GM19023 (cell line): ENCODE results near the gene SUSD2.
A peak's percentile ranks its signal among the peaks of the same experiment; 100 is the strongest.

Experiments used
- ATAC-seq: cut with Tn5 transposase; IDR thresholded peaks from one replicate; pipeline ENCODE4 v1.9.1; 2021; ENCODE audit warnings: mild to moderate bottlenecking, moderate library complexity; ENCODE audit not compliant: unreplicated experiment

Gene SUSD2

GRCh38 chr22:24148266-24149197, 32.8 kb upstream of the SUSD2 start:
- ATAC-seq, result no peak

DNA sequence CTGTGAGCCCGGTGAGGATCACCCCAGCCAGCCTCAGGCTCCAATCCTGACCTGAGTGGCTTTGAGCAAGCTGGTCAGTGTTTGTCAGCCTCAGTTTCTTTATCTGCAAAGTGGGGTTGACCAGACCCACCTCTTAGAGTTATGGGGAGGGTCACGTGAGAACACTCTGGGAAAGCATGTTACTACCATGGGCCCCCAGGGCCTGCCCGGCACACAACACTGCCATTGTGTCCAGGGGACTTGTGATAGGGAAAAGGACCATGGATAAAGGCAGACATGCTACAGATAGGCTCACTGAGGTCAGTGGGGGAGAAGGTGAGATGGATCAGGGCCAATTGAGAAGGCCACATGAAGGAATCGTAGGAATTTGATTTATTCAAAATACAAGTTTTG, 32.1 kb upstream of the SUSD2 start:
- no peak for ATAC-seq

GRCh38 chr22:24153353-24153752, 27.9 kb upstream of the SUSD2 start:
- no peak for ATAC-seq

DNA sequence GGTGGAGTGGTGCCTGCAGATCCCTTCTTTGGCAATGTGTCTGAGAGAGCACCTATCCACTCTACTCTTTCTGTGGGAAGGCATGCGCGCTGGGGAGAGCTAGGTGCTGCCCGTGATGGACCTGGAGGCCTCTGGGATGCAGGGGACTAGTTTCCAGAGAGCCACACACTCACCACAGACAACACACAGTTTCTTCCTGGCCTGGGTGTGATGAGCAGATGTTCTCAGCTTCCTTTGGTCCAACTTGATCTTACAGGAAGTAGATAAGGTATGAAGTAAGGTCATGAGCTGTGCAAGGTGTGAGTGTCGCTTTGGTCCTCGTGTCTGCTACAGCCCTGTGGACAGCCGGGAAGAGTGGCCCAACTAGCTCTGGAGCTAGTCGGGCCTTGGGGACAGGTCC, 27.3 kb upstream of the SUSD2 start:
- ATAC-seq, result no peak

GRCh38 chr22:24154826-24155225, 26.5 kb upstream of the SUSD2 start:
- no peak for ATAC-seq

DNA sequence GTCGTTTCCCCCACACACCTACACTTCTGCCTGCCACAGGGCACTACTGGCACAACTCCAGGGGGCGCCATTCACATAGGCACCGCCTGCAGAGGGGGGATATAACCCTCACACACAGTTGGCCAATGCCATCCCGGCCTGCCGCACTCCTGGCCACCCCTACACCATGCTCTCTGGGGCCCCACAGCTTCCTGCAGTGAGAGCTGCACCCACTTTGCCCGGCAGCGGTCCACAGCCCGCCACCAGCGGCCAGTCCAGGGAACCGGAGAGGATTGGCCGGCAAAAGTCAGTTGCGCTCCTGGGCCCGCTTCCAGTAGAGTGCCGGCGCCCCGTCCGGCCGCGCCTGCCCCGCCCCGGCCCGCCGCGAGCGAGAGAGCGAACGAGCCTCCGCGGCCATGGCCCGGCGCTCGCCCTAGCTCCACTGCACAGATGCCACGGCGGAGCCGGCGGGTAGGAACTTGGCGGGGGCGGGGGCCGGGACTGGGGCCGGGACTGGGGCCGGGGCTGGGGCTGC, 25.6 kb upstream of the SUSD2 start:
- ATAC-seq, result peak; percentile 27

GRCh38 chr22:24156141-24156912, 25.0 kb upstream of the SUSD2 start:
- peak; percentile 41 for ATAC-seq

- ATAC-seq, result peak; percentile 76
Observed at GRCh38 chr22:24156913-24157821, 24.1 kb upstream of the SUSD2 start.

- no peak for ATAC-seq
Observed at GRCh38 chr22:24157822-24158135, 23.5 kb upstream of the SUSD2 start.

GRCh38 chr22:24159650-24160049, 21.6 kb upstream of the SUSD2 start:
- ATAC-seq, result no peak

DNA sequence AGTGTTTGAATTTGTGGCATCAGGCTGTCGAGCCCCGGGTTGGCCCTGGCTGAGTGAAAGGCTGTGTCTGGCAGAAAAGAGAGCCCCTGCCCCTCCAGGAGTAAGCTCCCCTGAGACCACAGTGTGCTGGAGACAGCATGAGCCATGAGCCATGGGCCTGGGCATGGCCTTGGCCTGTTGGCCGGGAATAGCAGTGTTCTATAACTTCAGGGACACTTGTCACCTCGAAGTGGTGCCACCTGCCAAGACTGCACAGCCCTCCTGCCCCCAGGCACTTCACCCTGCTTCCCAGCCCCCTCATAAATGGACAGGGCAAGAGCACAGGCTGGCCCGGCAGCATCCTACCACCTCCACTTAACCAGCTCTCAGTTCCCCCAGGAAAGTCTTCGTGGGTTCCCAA, 20.7 kb upstream of the SUSD2 start:
- no peak for ATAC-seq

DNA sequence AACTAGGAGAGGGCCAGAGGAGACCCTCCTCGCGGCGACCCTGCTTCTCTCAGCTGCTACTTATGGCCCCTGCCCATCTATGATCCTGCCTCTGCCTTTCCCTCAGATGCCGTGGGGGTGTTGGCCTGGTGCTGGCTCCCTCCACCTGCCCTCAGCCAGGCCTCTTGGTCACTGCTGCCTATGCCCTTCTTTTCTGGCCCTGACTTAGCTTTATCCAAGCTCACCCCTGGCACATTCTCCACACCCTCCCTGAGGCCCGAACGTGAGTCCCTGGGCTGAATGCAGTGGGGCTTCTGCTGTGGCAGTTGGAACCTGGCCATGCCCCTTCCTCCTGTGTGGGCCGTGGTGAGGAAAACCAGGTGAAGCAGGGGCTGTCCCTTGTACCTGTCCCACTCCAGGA, 19.8 kb upstream of the SUSD2 start:
- no peak for ATAC-seq

GRCh38 chr22:24161909-24162308, 19.4 kb upstream of the SUSD2 start:
- ATAC-seq, result no peak

DNA sequence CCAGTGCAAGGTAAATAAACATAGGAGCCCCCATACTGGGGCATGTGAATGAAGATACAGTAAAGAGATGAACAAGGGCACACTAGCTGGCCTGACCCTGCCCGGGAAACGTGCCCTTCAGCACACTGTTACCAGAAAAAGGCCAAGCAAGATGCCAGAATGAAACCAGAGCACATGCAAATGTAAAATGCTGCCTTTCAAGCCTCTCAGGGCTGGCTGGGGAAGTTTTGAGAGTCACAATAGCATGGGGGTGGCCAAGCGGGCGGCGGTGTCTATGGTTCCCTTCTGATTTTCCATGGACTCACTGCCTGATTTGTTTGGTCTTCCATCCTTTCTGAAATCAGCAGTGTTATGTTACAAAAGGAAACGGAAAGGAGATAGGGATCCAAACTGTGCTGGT, 18.9 kb upstream of the SUSD2 start:
- ATAC-seq, result no peak

DNA sequence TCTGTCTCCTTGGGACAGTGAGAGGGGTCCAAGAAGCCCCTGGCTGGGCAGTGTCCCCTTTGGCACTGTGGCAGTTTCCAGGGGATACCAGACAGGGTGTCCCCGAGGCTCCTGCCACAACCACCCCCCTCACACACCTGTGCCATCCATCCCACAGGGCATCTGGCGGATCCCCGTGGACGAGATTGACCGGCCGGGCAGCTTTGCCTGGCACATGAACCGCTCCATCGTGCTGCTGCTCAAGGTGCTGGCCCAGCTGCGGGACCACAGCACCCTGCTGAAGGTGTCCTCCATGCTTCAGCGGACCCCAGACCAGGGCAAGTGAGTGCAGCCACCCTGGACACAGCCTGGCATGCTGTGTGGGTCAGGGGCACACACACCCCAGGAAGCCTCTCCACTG, 17.0 kb upstream of the SUSD2 start:
- ATAC-seq, result no peak

GRCh38 chr22:24164940-24165339, 16.3 kb upstream of the SUSD2 start:
- ATAC-seq, result no peak

DNA sequence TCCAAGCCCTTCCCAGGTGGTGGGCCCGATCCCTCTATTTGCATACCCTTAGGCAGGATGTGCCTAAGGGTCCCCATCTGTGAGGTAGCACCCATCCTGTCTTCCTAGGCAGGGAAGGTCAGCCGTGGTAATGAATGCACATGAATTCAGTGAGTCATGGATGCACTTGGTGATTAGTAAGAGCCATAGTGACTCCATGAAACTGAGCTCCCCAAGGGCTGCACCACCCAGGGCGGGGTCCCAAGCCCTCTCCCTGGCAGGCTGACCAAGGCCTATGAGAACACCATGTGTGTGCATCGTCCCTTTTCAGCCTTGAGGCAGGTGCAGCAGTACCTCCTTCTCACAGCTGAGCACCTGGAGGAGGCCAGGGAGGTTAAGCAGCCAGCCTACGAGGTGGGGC, 15.6 kb upstream of the SUSD2 start:
- no peak for ATAC-seq

- no peak for ATAC-seq
Observed at GRCh38 chr22:24166811-24167210, 14.5 kb upstream of the SUSD2 start.

DNA sequence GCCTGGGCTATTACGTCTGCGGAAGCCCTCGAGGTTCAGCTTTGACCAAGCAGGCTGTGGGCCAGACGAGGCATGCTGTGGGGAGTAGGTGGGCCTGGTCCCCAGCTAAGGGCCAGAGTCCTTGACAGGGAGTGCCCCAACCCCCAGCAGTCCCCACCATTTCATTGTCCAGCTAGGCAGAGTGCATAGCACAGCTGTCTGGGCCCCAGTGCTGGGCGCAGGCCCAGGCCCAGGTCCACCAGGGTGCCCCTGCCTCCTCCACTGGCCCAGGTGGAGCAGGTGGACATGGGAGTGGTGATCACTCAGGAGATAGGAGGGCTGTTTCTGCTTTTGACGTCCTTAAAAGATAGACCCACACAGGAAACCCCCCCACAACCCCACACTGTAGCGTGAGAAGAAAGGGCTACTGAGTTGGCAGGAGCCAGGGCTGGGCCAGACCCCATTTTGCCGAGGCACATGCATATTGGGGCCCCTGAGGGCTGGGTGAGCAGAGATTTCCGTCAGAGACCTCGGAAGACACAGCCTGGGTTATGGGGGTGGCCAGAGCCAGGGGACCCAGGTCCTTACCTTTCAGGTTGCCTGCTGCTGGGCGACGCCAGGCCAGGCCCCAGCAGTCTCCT, 11.7 kb upstream of the SUSD2 start:
- ATAC-seq, result no peak

GRCh38 chr22:24170188-24170587, 11.1 kb upstream of the SUSD2 start:
- ATAC-seq, result no peak

DNA sequence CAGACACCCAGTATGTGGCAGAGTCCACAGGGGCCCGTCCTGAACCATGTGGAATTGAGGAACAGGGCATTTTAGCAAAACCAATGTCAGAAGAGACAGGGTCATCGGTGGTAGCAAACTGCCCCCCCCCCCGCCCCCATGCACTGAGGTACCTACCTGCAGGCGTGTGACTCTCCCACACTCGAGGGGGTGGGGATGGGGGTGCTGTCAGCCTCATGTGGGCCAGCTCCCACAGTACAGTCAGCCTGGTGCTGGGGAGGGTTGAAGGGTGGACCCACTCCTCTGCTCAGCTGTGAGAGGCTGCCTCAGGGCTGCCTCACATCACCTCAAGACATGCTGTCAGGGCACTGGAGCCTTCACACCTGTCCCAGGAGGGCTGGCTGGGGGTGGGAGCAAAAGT, 10.7 kb upstream of the SUSD2 start:
- ATAC-seq, result no peak
